Common myeloid progenitor, CD34-positive (primary cell): ENCODE results near the gene ASF1B. TPM values are rescaled to one million over a fixed set of nuclear protein-coding genes. Genes with fewer than 3 reads are reported as not detected.
A peak's percentile ranks its signal among the peaks of the same experiment; 100 is the strongest.
"Not testable (repeated sequence)": the region's sequence is repeated elsewhere in the genome, so short reads cannot be mapped to it uniquely, and the experiment has no call there.

ENCODE experiments used
- CTCF ChIA-PET: fragments of 350-600 bp; sonication (Branson Sonifier 250); formaldehyde crosslinking; loops from one replicate; lab custom pipeline; 2021; ENCODE audit warnings: antibody characterized with exemption; lab: Charles Lee
- POLR2A ChIA-PET: fragments of 350-600 bp; sonication (Branson Sonifier 250); formaldehyde crosslinking; loops from one replicate; lab custom pipeline; 2021; ENCODE audit warnings: antibody characterized with exemption; lab: Charles Lee
- DNase-seq, 3 donors: peaks; one replicate each; pipeline versions ENCODE4 v3.0.0 to v3.0.0-alpha.2; 2013
- H3K27ac ChIP-seq, 2 experiments: 1 replicate in 1 of 2; 2 replicates in 1 of 2; pipeline ENCODE4 v1.7.0; 2013; ENCODE audit warnings: inconsistent platforms in 2 of 2, low read length in 2 of 2, mild to moderate bottlenecking in 2 of 2, low read depth in 1 of 2, moderate library complexity in 1 of 2; ENCODE audit not compliant: severe bottlenecking in 2 of 2, insufficient read depth in 1 of 2, poor library complexity in 1 of 2
- H3K27me3 ChIP-seq, 5 experiments: replicated peaks in 2 of 5; 1 replicate in 3 of 5; 2 replicates in 2 of 5; pipeline versions ENCODE4 v1.6.1 to v1.7.0; 2013; ENCODE audit warnings: low read length in 4 of 5, mild to moderate bottlenecking in 2 of 5, moderate library complexity in 2 of 5, inconsistent platforms in 1 of 5; ENCODE audit not compliant: insufficient read depth in 5 of 5, control insufficient read depth in 4 of 5
- H3K36me3 ChIP-seq, 4 experiments: 1 replicate in 2 of 4; 2 replicates in 2 of 4; pipeline versions ENCODE4 v1.6.1 to v1.7.0; 2013; ENCODE audit warnings: low read length in 3 of 4, control low read depth in 1 of 4, mild to moderate bottlenecking in 1 of 4; ENCODE audit not compliant: control insufficient read depth in 4 of 4, insufficient read depth in 4 of 4
- H3K4me1 ChIP-seq, 4 experiments: 1 replicate in 3 of 4; 2 replicates in 1 of 4; pipeline versions ENCODE4 v1.6.1 to v1.7.1; 2013; ENCODE audit warnings: low read length in 3 of 4, mild to moderate bottlenecking in 3 of 4, control low read depth in 1 of 4, inconsistent platforms in 1 of 4, moderate library complexity in 1 of 4; ENCODE audit not compliant: control insufficient read depth in 4 of 4, insufficient read depth in 4 of 4; ENCODE audit errors: control extremely low read depth in 1 of 4
- H3K4me3 ChIP-seq, 7 experiments: 1 replicate in 4 of 7; 2 replicates in 3 of 7; pipeline versions ENCODE4 v1.5.1 to v1.7.0; 2013; ENCODE audit warnings: mild to moderate bottlenecking in 7 of 7, low read length in 6 of 7, moderate library complexity in 6 of 7, inconsistent platforms in 2 of 7, low read depth in 2 of 7, control low read depth in 1 of 7; ENCODE audit not compliant: insufficient read depth in 4 of 7, control insufficient read depth in 1 of 7; ENCODE audit errors: extremely low read depth in 1 of 7
- H3K9me3 ChIP-seq, 5 experiments: 1 replicate in 4 of 5; 2 replicates in 1 of 5; pipeline versions ENCODE4 v1.6.1 to v1.7.1; 2013; ENCODE audit warnings: low read length in 4 of 5, mild to moderate bottlenecking in 2 of 5, inconsistent platforms in 1 of 5, low read depth in 1 of 5, moderate library complexity in 1 of 5; ENCODE audit not compliant: control insufficient read depth in 4 of 5, insufficient read depth in 2 of 5; ENCODE audit errors: control extremely low read depth in 1 of 5
- WGBS: methylation state at CpG from one replicate; pipeline ENCODE4 v1.1.5; 2013; ENCODE audit not compliant: insufficient coverage; 5-methylcytosine and 5-hydroxymethylcytosine counted together
- polyA plus RNA-seq: library from polyadenylated mRNA; unstranded; fragments of 120-200 nt; gene quantifications from one replicate; pipeline ENCODE4 v1.2.1, GENCODE V29; 2013

ASF1B gene
- polyA plus RNA-seq, result 3.9 TPM

DNA sequence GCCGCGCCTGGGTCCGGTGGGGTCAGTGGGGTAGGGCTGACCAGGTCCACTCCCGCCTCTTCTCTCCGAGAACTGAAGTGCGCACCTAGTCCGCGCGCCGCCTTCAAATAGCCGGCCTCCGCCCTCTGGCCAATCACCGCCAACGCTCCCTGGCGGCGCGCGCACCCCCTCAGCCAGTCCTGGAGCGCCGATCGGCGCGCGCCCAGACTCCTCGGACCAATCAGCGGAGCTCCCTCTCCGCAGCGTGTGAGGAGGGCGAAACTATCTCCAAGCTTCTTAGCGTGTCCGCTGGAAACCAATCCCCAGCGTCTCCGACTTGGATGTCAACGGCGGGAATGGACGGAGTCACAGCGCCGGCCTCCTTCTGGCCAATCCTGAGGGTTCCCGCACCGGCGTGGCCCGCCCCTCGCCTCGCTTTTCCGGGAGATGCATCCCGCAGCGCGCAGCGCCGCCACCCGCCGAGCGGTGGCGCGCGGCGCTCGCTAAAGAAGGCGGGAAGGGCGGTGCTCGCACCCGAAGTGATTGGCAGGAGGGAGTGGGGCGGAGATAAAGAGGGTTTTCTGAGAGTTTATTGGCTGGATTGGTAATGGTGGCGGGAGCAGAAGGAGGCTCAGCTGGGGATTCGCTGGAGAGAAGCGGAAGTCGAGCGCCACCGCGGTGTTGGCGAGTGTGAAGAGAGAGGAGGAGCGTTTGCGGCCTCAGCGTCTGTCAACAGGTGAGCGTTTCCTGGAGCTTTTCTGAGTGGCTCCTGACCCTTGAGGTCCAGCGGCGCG lies at the start of gene ASF1B:
ASF1B (minus strand) TSS at position 81 of the 773 bp plus-strand sequence. CDS start 133 bp downstream, outside the sequence.
- Histone ChIP-seq H3K4me3 (peak within 1 kb of the TSS; percentile 62 to 90 (median 82)), H3K27me3 (no peaks in the 10 kb centered on the region), H3K36me3 (peaks cover 0 to 4% (median 0%) of the 10 kb centered on the region in 4 experiments), H3K9me3 (no peaks in the 10 kb centered on the region), H3K4me1 (peaks cover 2 to 38% (median 24%) of the 10 kb centered on the region in 4 experiments), H3K27ac (peak within 1 kb of the TSS; percentile 84 to 86)
- POLR2A ChIA-PET, result interaction anchor here (0.6 to 1.5 kb wide), 7 partner anchors 11 to 345 kb away, joined by 3 to 6 read pairs (median 4); partner anchors contain the start of gene MISP3
- CTCF ChIA-PET, result interaction anchor here (0.5 to 3.2 kb wide), 30 partner anchors 9 to 343 kb away, joined by 3 to 30 read pairs (median 3); partner anchors contain the start of genes ADGRE5 and PRKACA
- DNase-seq, result peak; percentile 100
- WGBS, result 0% methylated on average over 74 of the region's 78 CpGs

DNA sequence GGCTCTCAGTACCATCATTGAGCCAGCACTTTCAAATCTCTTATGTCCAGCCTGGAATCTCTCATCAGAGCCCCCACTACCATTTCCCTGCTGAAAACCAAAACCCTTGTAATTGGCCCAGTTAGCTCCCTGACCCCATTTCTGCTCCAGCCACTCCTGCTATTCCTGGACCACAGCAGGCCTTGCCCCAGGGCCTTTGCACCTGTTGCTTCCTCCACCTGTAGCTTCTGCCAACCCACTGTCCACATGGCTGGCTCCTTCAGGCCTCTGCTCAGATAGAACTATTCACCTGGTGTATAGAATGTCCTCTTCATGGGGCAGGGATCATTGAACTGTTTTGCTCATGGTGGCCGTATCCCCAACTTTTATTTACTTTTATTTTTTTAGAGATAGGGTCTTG lies 49.3 kb upstream of the ASF1B start:
- CTCF ChIA-PET, result interaction anchor here (1.2 to 2.8 kb wide), 3 partner anchors 8 to 18 kb away, joined by 4 to 8 read pairs (median 6); no protein-coding TSS in a partner anchor
- H3K27ac ChIP-seq, H3K36me3 ChIP-seq, H3K9me3 ChIP-seq, DNase-seq, H3K27me3 ChIP-seq, H3K4me3 ChIP-seq, POLR2A ChIA-PET: not testable (repeated sequence)
- no CpG with 5 or more reads among the region's 1 CpG for WGBS
- H3K4me1 ChIP-seq, result peaks cover 0 to 16% (median 11%) of the 10 kb centered on the region in 4 experiments

DNA sequence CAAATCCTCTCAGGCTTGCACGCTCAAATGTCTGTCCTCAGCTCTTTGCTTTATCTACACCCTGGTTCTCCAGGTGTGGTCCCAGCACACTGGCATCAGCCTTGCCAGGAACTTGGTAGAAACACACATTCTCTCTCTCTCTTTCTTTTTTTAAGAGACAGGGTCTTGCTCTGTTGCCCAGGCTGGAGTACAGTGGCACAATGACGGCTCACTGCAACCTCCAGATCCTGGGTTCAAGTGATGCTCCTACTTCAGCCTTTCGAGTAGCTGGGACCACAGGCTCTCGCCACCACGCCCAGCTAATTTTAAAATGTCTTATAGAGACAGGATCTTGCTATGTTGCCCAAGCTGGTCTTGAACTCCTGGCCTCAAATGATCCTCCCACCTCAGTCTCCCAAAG lies 48.8 kb upstream of the ASF1B start:
- Histone ChIP-seq H3K4me1 (peaks cover 0 to 16% (median 11%) of the 10 kb centered on the region in 4 experiments), H3K27ac (no peak overlapping the region), H3K36me3 (peaks cover 0 to 3% (median 0%) of the 10 kb centered on the region in 4 experiments), H3K27me3 (no peaks in the 10 kb centered on the region), H3K4me3 (no peak overlapping the region), H3K9me3 (no peaks in the 10 kb centered on the region)
- ChIA-PET POLR2A (no interaction called here), CTCF (interaction anchor here (0.8 to 2.8 kb wide), 5 partner anchors 9 to 48 kb away, joined by 3 to 8 read pairs (median 4); partner anchors contain the start of gene ASF1B)
- 100% methylated on average over 5 of the region's 5 CpGs for WGBS
- no peak for DNase-seq

DNA sequence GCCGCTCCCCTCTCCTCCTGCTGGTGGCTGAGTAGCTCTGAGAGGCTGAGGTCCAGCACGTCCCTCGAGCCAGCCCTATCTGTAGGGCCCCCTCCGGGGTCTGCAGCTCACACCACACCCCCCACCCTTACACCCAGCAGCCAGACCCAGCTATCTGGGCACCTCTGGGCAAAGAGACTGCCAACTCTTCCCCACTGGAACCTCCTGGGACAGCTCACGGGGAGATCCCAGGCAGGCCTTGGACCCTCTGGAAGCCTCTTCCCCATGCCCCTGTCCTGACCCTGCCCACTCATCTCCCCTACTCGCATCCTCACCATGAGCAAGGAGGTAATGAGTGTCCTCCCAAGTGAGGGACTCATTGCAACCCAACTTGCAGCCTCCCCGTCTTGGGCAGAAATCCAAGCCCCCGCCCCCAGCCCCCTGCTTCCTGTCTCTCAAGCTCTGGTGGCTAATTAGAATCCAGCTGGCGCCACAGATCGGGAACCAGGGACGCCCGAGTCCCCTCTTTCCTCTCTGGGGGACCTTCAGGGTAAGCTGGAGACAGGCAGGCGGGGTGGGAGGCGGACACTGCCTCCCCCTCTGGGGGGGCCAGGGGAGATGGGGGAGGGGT lies 47.5 kb upstream of the ASF1B start:
- no peaks in the 10 kb centered on the region for H3K27me3 ChIP-seq
- POLR2A ChIA-PET, result interaction anchor here (0.8 kb wide), 1 partner anchor 18 kb away, joined by 4 read pairs; no protein-coding TSS in a partner anchor

DNA sequence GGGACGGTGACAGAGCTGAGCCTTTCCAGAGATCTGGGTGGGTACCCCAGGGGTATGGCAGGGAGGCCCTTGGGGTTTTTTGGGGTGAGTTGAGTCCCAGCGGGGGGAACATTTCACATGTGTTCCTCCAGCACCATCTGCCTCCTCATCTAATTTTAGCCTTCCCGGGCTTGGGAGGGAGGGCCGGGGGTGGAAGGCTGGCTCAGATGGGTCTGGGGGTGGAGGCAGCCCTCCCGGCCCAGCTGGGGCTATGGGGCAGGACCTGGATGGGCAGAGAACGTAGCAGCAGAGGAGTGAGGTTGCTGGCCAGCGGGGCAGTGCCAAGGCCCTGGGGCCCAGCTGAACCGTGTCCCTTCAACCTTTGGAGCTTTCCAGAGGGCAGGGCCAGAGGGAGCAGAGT lies 46.1 kb upstream of the ASF1B start:
- WGBS, result 91% methylated on average over 6 of the region's 8 CpGs
- CTCF ChIA-PET, result interaction anchor here (1.2 kb wide), 1 partner anchor 168 kb away, joined by 3 read pairs; no protein-coding TSS in a partner anchor
- Histone ChIP-seq H3K4me3 (no peak overlapping the region), H3K9me3 (no peaks in the 10 kb centered on the region), H3K27ac (no peak overlapping the region), H3K4me1 (peaks cover 0 to 10% (median 6%) of the 10 kb centered on the region in 4 experiments), H3K27me3 (no peaks in the 10 kb centered on the region), H3K36me3 (peaks cover 0 to 6% (median 3%) of the 10 kb centered on the region in 4 experiments)
- POLR2A ChIA-PET, result no interaction called here
- DNase-seq, result no peak

More for the DNA sequence above, 47.5 kb upstream of the ASF1B start:
- H3K27ac ChIP-seq, result no peak overlapping the region
- WGBS, result 95% methylated on average over 3 of the region's 14 CpGs
- peaks cover 0 to 3% (median 0%) of the 10 kb centered on the region in 4 experiments for H3K36me3 ChIP-seq
- H3K4me3 ChIP-seq, result no peak overlapping the region
- H3K9me3 ChIP-seq, result no peaks in the 10 kb centered on the region
- DNase-seq, result peak in 2 of 3 donors; percentile 71 to 80
- CTCF ChIA-PET, result interaction anchor here (0.6 to 1.7 kb wide), 3 partner anchors 33 to 282 kb away, joined by 3 read pairs; no protein-coding TSS in a partner anchor
- H3K4me1 ChIP-seq, result peaks cover 0 to 16% (median 11%) of the 10 kb centered on the region in 4 experiments

DNA sequence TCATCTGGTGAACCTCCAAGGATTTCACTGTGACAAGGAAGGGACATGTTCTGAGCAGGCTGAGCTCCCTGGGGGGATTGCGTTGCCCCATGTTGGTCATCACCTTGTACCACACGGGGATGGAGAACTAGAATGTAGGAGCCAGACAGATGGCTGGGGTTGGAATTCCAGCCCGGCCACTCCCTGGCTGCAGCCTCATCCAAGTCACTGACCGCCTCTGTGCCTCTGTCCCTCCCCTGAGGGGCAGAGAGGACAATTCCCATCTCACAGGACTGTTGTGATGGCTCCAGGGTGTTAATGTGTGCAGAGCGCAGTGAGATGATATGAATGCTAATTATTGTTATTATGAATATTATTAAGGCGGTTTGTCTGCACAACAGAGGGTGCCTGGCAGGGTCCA lies 45.5 kb upstream of the ASF1B start:
- no peak overlapping the region for H3K27ac ChIP-seq
- CTCF ChIA-PET, result no interaction called here
- H3K27me3 ChIP-seq, result no peaks in the 10 kb centered on the region
- no peak overlapping the region for H3K4me3 ChIP-seq
- POLR2A ChIA-PET, result no interaction called here
- peaks cover 0 to 9% (median 4%) of the 10 kb centered on the region in 4 experiments for H3K4me1 ChIP-seq
- 94% methylated on average over 5 of the region's 6 CpGs for WGBS
- H3K36me3 ChIP-seq, result peaks cover 0 to 11% (median 7%) of the 10 kb centered on the region in 4 experiments
- no peaks in the 10 kb centered on the region for H3K9me3 ChIP-seq
- DNase-seq, result no peak
